Measurements from ENCODE around the gene NTN1. TPM values are rescaled to one million over a fixed set of nuclear protein-coding genes. Genes with fewer than 3 reads are reported as not detected.

NTN1 gene
- total RNA-seq, 1 experiment from 2014 or later = 14.5 TPM

DNA sequence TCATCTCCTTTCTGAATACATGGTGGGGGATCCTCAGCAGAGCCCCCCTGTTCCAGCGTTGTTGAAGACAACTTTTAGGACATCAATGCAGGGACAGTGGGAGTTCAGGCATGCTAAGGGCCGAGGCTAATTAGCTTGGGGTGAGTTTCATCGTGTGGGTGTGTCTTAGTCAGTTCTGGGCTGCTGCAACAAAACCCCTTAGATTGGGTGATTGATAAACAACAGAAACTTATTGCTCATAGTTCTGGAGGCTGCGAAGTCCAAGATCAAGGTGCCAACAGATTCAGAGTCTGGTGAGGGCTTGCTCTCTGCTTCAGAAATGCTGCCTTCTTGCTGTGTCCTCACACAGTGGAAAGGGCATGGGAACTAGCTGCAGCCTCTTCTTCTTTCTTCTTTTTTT, 214.0 kb downstream of the NTN1 start:
- Histone ChIP-seq H3K9me3 (ENCODE audit: control insufficient read depth, insufficient read depth, low read depth, low read length) (no peaks in the 10 kb centered on the region), H3K27ac (ENCODE audit: low read length) (no peak overlapping the region), H3K36me3 (ENCODE audit: control insufficient read depth, insufficient read depth, low read length) (no peaks in the 10 kb centered on the region), H3K4me3 (ENCODE audit: low read depth in 2 of 2, low read length in 2 of 2) (no peak overlapping the region), H3K27me3 (ENCODE audit: control insufficient read depth, insufficient read depth, low read length) (no peaks in the 10 kb centered on the region), H3K4me1 (ENCODE audit: control insufficient read depth, insufficient read depth, low read length) (peaks cover under 1% of the 10 kb centered on the region)
- ATAC-seq = no peak
- ChIA-PET CTCF (no interaction called here), POLR2A (no interaction called here)
- no TSS peak for BruUV-seq (replicated peaks)
- in situ Hi-C loops (cut with HindIII; ENCODE audit: low pct_unique_long_range_greater_than_20kb, low sequenced_read_pairs) (no loop called here), intact Hi-C loops (cut with micrococcal nuclease; ENCODE audit: unreplicated experiment) (no loop called here)
- TF ChIP-seq POLR2AphosphoS5 (IDR thresholded peaks at IDR 0.05; ENCODE audit: low read depth, low read length) (no peak), TCF7L2 (IDR thresholded peaks at IDR 0.05; ENCODE audit: low read depth, low read length) (no peak), REST (IDR thresholded peaks at IDR 0.05; ENCODE audit: insufficient read depth in 1 of 2, low read depth in 2 of 2, low read length in 1 of 2) (no peak), SIN3A (IDR thresholded peaks at IDR 0.05; ENCODE audit: borderline replicate concordance, insufficient read depth, low read depth, low read length) (no peak), CTCF (IDR thresholded peaks at IDR 0.05) (no peak)
- DNase-seq (ENCODE audit: low read depth, low spot score) = no peak

- TF ChIP-seq SIN3A (IDR thresholded peaks at IDR 0.05; ENCODE audit: borderline replicate concordance, insufficient read depth, low read depth, low read length) (no peak), TCF7L2 (IDR thresholded peaks at IDR 0.05; ENCODE audit: low read depth, low read length) (no peak), REST (IDR thresholded peaks at IDR 0.05; ENCODE audit: insufficient read depth in 1 of 2, low read depth in 2 of 2, low read length in 1 of 2) (no peak), POLR2AphosphoS5 (IDR thresholded peaks at IDR 0.05; ENCODE audit: low read depth, low read length) (no peak), CTCF (IDR thresholded peaks at IDR 0.05) (no peak)
- H3K4me1 ChIP-seq (ENCODE audit: control insufficient read depth, insufficient read depth, low read length) = peaks cover 10% of the 10 kb centered on the region
- H3K36me3 ChIP-seq (ENCODE audit: control insufficient read depth, insufficient read depth, low read length) = no peaks in the 10 kb centered on the region
- ChIA-PET CTCF (interaction anchor here (0.6 kb wide), 1 partner anchor 57 kb away, joined by 6 read pairs; no protein-coding TSS in a partner anchor), POLR2A (no interaction called here)
- no peak for ATAC-seq
- DNase-seq (ENCODE audit: low read depth, low spot score) = no peak
- no peak overlapping the region for H3K27ac ChIP-seq (ENCODE audit: low read length)
- intact Hi-C loops (cut with micrococcal nuclease; ENCODE audit: unreplicated experiment) (no loop called here), in situ Hi-C loops (cut with HindIII; ENCODE audit: low pct_unique_long_range_greater_than_20kb, low sequenced_read_pairs) (no loop called here)
- no TSS peak for BruUV-seq (replicated peaks)
- no peaks in the 10 kb centered on the region for H3K9me3 ChIP-seq (ENCODE audit: control insufficient read depth, insufficient read depth, low read depth, low read length)
- H3K27me3 ChIP-seq (ENCODE audit: control insufficient read depth, insufficient read depth, low read length) = no peaks in the 10 kb centered on the region
- H3K4me3 ChIP-seq (ENCODE audit: low read depth in 2 of 2, low read length in 2 of 2) = no peak overlapping the region
Observed at GRCh38 chr17:9236286-9237052, 215.2 kb downstream of the NTN1 start.
